ENCODE results near the gene ZBED2. TPM values are rescaled to one million over a fixed set of nuclear protein-coding genes. Genes with fewer than 3 reads are reported as not detected.

The ZBED2 gene
- total RNA-seq, 1 donor from 2014 or later = not detected

DNA sequence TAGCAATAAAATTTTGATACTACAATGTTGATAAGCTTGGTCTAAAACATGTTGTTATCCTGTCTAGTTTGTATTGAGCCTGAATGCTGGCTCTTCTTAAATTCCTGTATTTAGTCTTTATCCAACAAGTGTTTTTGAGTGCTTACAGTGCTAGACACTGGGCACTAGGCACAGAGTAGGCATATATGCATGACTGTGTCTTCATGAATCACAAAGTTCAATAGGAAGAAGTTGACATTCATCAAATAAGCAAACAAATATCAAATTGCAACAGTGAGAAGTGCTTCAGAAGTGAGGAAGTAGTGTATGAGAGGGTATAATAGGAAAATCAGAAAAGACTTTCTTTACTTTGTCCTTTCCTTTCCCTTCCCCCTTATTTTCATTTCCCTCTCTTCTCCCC lies 46.4 kb downstream of the ZBED2 start:
- H3K4me1 Mint-ChIP-seq (ENCODE audit: low read depth) = peaks cover 4% of the 10 kb centered on the region
- no peak overlapping the region for H3K4me3 Mint-ChIP-seq (ENCODE audit: unreplicated experiment)
- DNase-seq (ENCODE audit: low spot score) = no peak
- TF ChIP-seq, protein P1, sequence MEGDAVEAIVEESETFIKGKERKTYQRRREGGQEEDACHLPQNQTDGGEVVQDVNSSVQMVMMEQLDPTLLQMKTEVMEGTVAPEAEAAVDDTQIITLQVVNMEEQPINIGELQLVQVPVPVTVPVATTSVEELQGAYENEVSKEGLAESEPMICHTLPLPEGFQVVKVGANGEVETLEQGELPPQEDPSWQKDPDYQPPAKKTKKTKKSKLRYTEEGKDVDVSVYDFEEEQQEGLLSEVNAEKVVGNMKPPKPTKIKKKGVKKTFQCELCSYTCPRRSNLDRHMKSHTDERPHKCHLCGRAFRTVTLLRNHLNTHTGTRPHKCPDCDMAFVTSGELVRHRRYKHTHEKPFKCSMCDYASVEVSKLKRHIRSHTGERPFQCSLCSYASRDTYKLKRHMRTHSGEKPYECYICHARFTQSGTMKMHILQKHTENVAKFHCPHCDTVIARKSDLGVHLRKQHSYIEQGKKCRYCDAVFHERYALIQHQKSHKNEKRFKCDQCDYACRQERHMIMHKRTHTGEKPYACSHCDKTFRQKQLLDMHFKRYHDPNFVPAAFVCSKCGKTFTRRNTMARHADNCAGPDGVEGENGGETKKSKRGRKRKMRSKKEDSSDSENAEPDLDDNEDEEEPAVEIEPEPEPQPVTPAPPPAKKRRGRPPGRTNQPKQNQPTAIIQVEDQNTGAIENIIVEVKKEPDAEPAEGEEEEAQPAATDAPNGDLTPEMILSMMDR (IDR thresholded peaks at IDR 0.05) = no peak
- peaks cover 7% of the 10 kb centered on the region for H3K27me3 Mint-ChIP-seq (ENCODE audit: low read depth)
- peaks cover 1% of the 10 kb centered on the region for H3K36me3 Mint-ChIP-seq (ENCODE audit: low read depth)
- no peaks in the 10 kb centered on the region for H3K9me3 Mint-ChIP-seq (ENCODE audit: low read depth)
- H3K27ac Mint-ChIP-seq (ENCODE audit: unreplicated experiment) = no peak overlapping the region

- H3K9me3 Mint-ChIP-seq (ENCODE audit: low read depth) = no peaks in the 10 kb centered on the region
- peaks cover 7% of the 10 kb centered on the region for H3K27me3 Mint-ChIP-seq (ENCODE audit: low read depth)
- H3K36me3 Mint-ChIP-seq (ENCODE audit: low read depth) = peaks cover 1% of the 10 kb centered on the region
- H3K4me3 Mint-ChIP-seq (ENCODE audit: unreplicated experiment) = no peak overlapping the region
- peaks cover 4% of the 10 kb centered on the region for H3K4me1 Mint-ChIP-seq (ENCODE audit: low read depth)
- H3K27ac Mint-ChIP-seq (ENCODE audit: unreplicated experiment) = no peak overlapping the region
- TF ChIP-seq, protein P1 (IDR thresholded peaks at IDR 0.05) = no peak
- no peak for DNase-seq (ENCODE audit: low spot score)
Measured at GRCh38 chr3:111548092-111548491, 47.1 kb downstream of the ZBED2 start.

GRCh38 chr3:111547631-111548030 lies 47.5 kb downstream of the ZBED2 start:
- TF ChIP-seq, protein P1 (IDR thresholded peaks at IDR 0.05) = no peak

GRCh38 chr3:111545349-111545748 lies 49.8 kb downstream of the ZBED2 start:
- no peaks in the 10 kb centered on the region for H3K27me3 Mint-ChIP-seq (ENCODE audit: low read depth)
- DNase-seq (ENCODE audit: low spot score) = no peak
- H3K4me3 Mint-ChIP-seq (ENCODE audit: unreplicated experiment) = no peak overlapping the region
- H3K4me1 Mint-ChIP-seq (ENCODE audit: low read depth) = peaks cover 15% of the 10 kb centered on the region
- H3K9me3 Mint-ChIP-seq (ENCODE audit: low read depth) = no peaks in the 10 kb centered on the region
- TF ChIP-seq, protein P1 (IDR thresholded peaks at IDR 0.05) = no peak
- no peaks in the 10 kb centered on the region for H3K36me3 Mint-ChIP-seq (ENCODE audit: low read depth)
- no peak overlapping the region for H3K27ac Mint-ChIP-seq (ENCODE audit: unreplicated experiment)

More at GRCh38 chr3:111547631-111548030, 47.5 kb downstream of the ZBED2 start:
- DNase-seq (ENCODE audit: low spot score) = no peak
- Mint-ChIP-seq H3K4me3 (ENCODE audit: unreplicated experiment) (no peak overlapping the region), H3K9me3 (ENCODE audit: low read depth) (no peaks in the 10 kb centered on the region), H3K4me1 (ENCODE audit: low read depth) (peaks cover 4% of the 10 kb centered on the region), H3K36me3 (ENCODE audit: low read depth) (peaks cover 1% of the 10 kb centered on the region), H3K27me3 (ENCODE audit: low read depth) (peaks cover 7% of the 10 kb centered on the region), H3K27ac (ENCODE audit: unreplicated experiment) (no peak overlapping the region)

Other genes starting within 250 kb of the ZBED2 start
- gene CD96, start 53.1 kb downstream of the ZBED2 start, total RNA-seq = 0.17 to 0.27 TPM (median 0.23 TPM) in 3 replicates
- gene PLCXD2, start 79.3 kb upstream of the ZBED2 start, total RNA-seq = 1.0 to 1.9 TPM (median 1.0 TPM) in 3 replicates